Liver (tissue), 9 donors: ENCODE results near the gene NOL9. TPM values are rescaled to one million over a fixed set of nuclear protein-coding genes. Genes with fewer than 3 reads are reported as not detected.

Experiments used
- DNase-seq: peaks from one replicate; pipeline ENCODE4 v3.0.0-alpha.2; 2017; ENCODE audit warnings: low spot score
- H3K27ac ChIP-seq, 2 donors: one replicate each; pipeline ENCODE4 v1.7.0; 2013; ENCODE audit warnings: inconsistent platforms in 2 of 2, low read length in 2 of 2, control low read depth in 1 of 2, low read depth in 1 of 2, mild to moderate bottlenecking in 1 of 2
- H3K27me3 ChIP-seq, 4 donors: one replicate each; pipeline versions ENCODE4 v1.6.1 to v1.7.0; 2013; ENCODE audit warnings: low read length in 3 of 4, inconsistent platforms in 1 of 4, mild to moderate bottlenecking in 1 of 4, moderate library complexity in 1 of 4; ENCODE audit not compliant: control insufficient read depth in 4 of 4, insufficient read depth in 4 of 4
- H3K36me3 ChIP-seq, 4 donors: one replicate each; pipeline versions ENCODE4 v1.6.1 to v1.7.0; 2013; ENCODE audit warnings: low read length in 3 of 4, mild to moderate bottlenecking in 3 of 4, low read depth in 1 of 4, moderate library complexity in 1 of 4; ENCODE audit not compliant: control insufficient read depth in 4 of 4, insufficient read depth in 3 of 4
- H3K4me1 ChIP-seq, 4 donors: one replicate each; pipeline versions ENCODE4 v1.6.1 to v1.7.0; 2013; ENCODE audit warnings: low read length in 3 of 4, mild to moderate bottlenecking in 3 of 4, moderate library complexity in 1 of 4; ENCODE audit not compliant: control insufficient read depth in 4 of 4, insufficient read depth in 4 of 4
- H3K4me3 ChIP-seq, 3 donors: one replicate each; pipeline versions ENCODE4 v1.6.1 to v1.7.0; 2013; ENCODE audit warnings: low read length in 3 of 3, control low read depth in 1 of 3, low read depth in 1 of 3, mild to moderate bottlenecking in 1 of 3
- H3K9ac ChIP-seq, 2 donors: one replicate each; pipeline ENCODE4 v1.7.0; 2013; ENCODE audit warnings: low read length in 2 of 2, mild to moderate bottlenecking in 2 of 2, moderate library complexity in 2 of 2, control low read depth in 1 of 2, low read depth in 1 of 2
- H3K9me3 ChIP-seq, 4 donors: one replicate each; pipeline versions ENCODE4 v1.6.1 to v1.7.0; 2013; ENCODE audit warnings: low read length in 3 of 4; ENCODE audit not compliant: control insufficient read depth in 4 of 4
- EGR1 ChIP-seq, 2 donors: IDR thresholded peaks; 2 replicates each; pipeline ENCODE4 v1.6.1; 2016 to 2018; ENCODE audit warnings: antibody characterized with exemption in 2 of 2, low read depth in 2 of 2
- FOXA2 ChIP-seq: IDR thresholded peaks from 2 replicates; pipeline ENCODE4 v1.6.1; 2016; ENCODE audit warnings: antibody characterized with exemption
- HNF4A ChIP-seq, 2 donors: conservative IDR thresholded peaks; 2 replicates each; pipeline ENCODE4 v1.6.1; 2016; ENCODE audit warnings: antibody characterized with exemption in 2 of 2, mild to moderate bottlenecking in 2 of 2
- HNF4G ChIP-seq: IDR thresholded peaks from 2 replicates; pipeline ENCODE4 v1.6.1; 2016; ENCODE audit warnings: antibody characterized with exemption
- JUND ChIP-seq, 2 donors: IDR thresholded peaks; 2 replicates each; pipeline ENCODE4 v1.6.1; 2016; ENCODE audit warnings: antibody characterized with exemption in 2 of 2
- RXRA ChIP-seq, 2 donors: IDR thresholded peaks; 2 replicates each; pipeline ENCODE4 v1.6.1; 2017 to 2018; ENCODE audit warnings: antibody characterized with exemption in 2 of 2, mild to moderate bottlenecking in 1 of 2
- YY1 ChIP-seq: IDR thresholded peaks from 2 replicates; pipeline ENCODE4 v1.6.1; 2016; ENCODE audit warnings: antibody characterized with exemption, mild to moderate bottlenecking
- WGBS: extraction: QIAGEN DNeasy Blood & Tissue Kit; methylation state at CpG from one replicate; pipeline ENCODE4 v1.1.7; 2013; 5-methylcytosine and 5-hydroxymethylcytosine counted together
- polyA plus RNA-seq, 2 donors: library from polyadenylated mRNA; stranded (reverse) in 1 of 2; unstranded in 1 of 2; fragments of 200-250 nt in 1 of 2; fragments of >200 nt in 1 of 2; fragmentation: Nextera tagmentation in 1 of 2; extraction: Ambion mirVana in 1 of 2; gene quantifications; one replicate each; pipeline versions ENCODE4 v1.2.1 to v1.2.3, GENCODE V29; 2013 to 2015
- total RNA-seq, 2 donors: library from RNA; depleted of rRNA; stranded (reverse); fragments of >200 nt; gene quantifications; one replicate each; pipeline ENCODE4 v1.2.3, GENCODE V29; 2014
- TF ChIP-seq, protein P1 (sequence below): IDR thresholded peaks from 2 replicates; pipeline ENCODE4 v1.6.1; 2016; ENCODE audit warnings: antibody characterized with exemption
- TF ChIP-seq, protein P2 (sequence below): IDR thresholded peaks from 2 replicates; pipeline ENCODE4 v1.6.1; 2016; ENCODE audit warnings: antibody characterized with exemption, mild to moderate bottlenecking
- donor health status: healthy.
- donor health status: healthy.
- donor health status: healthy.
- donor health status: healthy.
- donor health status: healthy.

The NOL9 gene
- total and polyA plus RNA-seq, 4 donors, result 2.1 to 15.1 (median 9.4) TPM

DNA sequence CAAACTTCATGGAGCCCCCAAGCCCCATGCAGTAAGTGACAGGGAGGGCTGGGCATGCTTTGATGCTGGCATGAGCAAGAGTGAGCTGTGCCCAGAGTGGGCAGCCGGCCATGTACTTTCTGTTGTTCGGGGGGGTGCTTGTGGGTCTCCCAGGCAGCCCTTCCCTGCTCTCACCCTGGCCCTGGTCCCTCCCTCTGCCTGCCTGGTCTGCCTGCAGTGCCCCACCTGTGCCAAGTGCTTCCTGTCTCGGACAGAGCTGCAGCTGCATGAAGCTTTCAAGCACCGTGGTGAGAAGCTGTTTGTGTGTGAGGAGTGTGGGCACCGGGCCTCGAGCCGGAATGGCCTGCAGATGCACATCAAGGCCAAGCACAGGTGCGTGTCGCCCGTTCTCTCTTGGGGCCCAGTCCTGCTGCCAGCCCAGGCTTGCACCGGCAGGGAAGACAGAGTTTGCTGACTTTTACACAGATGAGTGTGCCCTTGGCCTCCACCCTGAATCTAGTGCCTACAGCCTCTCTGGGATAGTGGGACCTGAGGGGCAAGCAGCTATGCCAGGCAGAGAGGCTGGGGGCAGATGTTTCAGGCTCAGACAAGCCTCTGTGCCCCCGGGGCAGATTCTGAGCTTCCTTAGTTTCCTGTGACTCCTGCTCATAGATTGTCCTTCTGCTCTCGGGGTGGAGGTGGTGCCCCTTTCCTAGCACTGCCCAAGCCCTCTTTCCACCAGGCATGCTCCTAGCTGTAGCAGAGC, 33.1 kb upstream of the NOL9 start:
- Histone ChIP-seq H3K27me3 (no peaks in the 10 kb centered on the region), H3K9ac (no peak overlapping the region), H3K4me3 (no peak overlapping the region), H3K27ac (no peak overlapping the region), H3K4me1 (peaks cover 3 to 33% (median 14%) of the 10 kb centered on the region in 4 donors), H3K36me3 (peaks cover 10 to 47% (median 21%) of the 10 kb centered on the region in 4 donors), H3K9me3 (no peaks in the 10 kb centered on the region)
- 43% methylated on average over 13 of the region's 13 CpGs for WGBS
- DNase-seq, result no peak
- TF ChIP-seq RXRA (IDR thresholded peaks at IDR 0.05) (no peak), EGR1 (IDR thresholded peaks at IDR 0.05; ENCODE audit: low read depth in 2 of 2) (no peak), YY1 (no peak), HNF4G (no peak), HNF4A (conservative IDR thresholded peaks at IDR 0.05) (no peak)
- TF ChIP-seq, protein P1, sequence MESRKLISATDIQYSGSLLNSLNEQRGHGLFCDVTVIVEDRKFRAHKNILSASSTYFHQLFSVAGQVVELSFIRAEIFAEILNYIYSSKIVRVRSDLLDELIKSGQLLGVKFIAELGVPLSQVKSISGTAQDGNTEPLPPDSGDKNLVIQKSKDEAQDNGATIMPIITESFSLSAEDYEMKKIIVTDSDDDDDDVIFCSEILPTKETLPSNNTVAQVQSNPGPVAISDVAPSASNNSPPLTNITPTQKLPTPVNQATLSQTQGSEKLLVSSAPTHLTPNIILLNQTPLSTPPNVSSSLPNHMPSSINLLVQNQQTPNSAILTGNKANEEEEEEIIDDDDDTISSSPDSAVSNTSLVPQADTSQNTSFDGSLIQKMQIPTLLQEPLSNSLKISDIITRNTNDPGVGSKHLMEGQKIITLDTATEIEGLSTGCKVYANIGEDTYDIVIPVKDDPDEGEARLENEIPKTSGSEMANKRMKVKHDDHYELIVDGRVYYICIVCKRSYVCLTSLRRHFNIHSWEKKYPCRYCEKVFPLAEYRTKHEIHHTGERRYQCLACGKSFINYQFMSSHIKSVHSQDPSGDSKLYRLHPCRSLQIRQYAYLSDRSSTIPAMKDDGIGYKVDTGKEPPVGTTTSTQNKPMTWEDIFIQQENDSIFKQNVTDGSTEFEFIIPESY, result no peak

DNA sequence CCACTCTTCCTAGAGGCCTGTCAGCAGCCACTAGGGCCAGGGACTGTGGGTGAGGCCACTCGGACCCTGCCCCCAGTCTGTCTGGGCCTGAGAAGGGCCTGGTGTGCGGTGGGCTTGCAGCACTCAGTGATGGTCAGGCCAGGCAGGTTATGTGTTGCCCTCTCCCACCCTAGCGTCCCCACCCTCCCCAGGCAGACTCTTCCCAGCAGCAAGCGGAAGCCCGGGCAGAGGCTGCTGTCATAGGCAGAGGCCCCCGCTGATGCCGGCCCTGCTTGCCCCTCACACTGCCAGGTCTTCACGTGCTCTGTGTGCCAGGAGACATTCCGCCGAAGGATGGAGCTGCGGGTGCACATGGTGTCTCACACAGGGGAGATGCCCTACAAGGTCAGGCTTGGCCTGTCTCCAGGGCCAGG, 32.1 kb upstream of the NOL9 start:
- H3K4me1 ChIP-seq, result peaks cover 3 to 43% (median 24%) of the 10 kb centered on the region in 4 donors
- TF ChIP-seq HNF4A (conservative IDR thresholded peaks at IDR 0.05) (no peak), YY1 (no peak), FOXA2 (no peak), JUND (IDR thresholded peaks at IDR 0.05) (no peak), EGR1 (IDR thresholded peaks at IDR 0.05; ENCODE audit: low read depth in 2 of 2) (no peak)
- TF ChIP-seq, protein P1, result no peak
- TF ChIP-seq, protein P2, sequence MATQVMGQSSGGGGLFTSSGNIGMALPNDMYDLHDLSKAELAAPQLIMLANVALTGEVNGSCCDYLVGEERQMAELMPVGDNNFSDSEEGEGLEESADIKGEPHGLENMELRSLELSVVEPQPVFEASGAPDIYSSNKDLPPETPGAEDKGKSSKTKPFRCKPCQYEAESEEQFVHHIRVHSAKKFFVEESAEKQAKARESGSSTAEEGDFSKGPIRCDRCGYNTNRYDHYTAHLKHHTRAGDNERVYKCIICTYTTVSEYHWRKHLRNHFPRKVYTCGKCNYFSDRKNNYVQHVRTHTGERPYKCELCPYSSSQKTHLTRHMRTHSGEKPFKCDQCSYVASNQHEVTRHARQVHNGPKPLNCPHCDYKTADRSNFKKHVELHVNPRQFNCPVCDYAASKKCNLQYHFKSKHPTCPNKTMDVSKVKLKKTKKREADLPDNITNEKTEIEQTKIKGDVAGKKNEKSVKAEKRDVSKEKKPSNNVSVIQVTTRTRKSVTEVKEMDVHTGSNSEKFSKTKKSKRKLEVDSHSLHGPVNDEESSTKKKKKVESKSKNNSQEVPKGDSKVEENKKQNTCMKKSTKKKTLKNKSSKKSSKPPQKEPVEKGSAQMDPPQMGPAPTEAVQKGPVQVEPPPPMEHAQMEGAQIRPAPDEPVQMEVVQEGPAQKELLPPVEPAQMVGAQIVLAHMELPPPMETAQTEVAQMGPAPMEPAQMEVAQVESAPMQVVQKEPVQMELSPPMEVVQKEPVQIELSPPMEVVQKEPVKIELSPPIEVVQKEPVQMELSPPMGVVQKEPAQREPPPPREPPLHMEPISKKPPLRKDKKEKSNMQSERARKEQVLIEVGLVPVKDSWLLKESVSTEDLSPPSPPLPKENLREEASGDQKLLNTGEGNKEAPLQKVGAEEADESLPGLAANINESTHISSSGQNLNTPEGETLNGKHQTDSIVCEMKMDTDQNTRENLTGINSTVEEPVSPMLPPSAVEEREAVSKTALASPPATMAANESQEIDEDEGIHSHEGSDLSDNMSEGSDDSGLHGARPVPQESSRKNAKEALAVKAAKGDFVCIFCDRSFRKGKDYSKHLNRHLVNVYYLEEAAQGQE, result no peak
- no peaks in the 10 kb centered on the region for H3K9me3 ChIP-seq
- H3K4me3 ChIP-seq, result no peak overlapping the region
- DNase-seq, result no peak
- H3K27me3 ChIP-seq, result no peaks in the 10 kb centered on the region
- WGBS, result 91% methylated on average over 11 of the region's 11 CpGs
- no peak overlapping the region for H3K27ac ChIP-seq
- H3K9ac ChIP-seq, result no peak overlapping the region
- peaks cover 7 to 37% (median 17%) of the 10 kb centered on the region in 4 donors for H3K36me3 ChIP-seq
